ENCODE data around the gene HEATR1. TPM values are rescaled to one million over a fixed set of nuclear protein-coding genes. Genes with fewer than 3 reads are reported as not detected.

The HEATR1 gene
- 10 to 100 TPM; 11.6 to 17.5 (median 15.8) TPM for total RNA-seq

GRCh38 chr1:236603991-236604904 is at the start of gene HEATR1:
TSS of gene HEATR1 (minus strand) at chr1:236604516. CDS start at chr1:236604095, 421 bp downstream.
- peaks cover 10 to 16% of the 10 kb centered on the region in 2 donors for H3K4me1 ChIP-seq
- H3K27me3 ChIP-seq: no peaks in the 10 kb centered on the region
- no peaks in the 10 kb centered on the region for H3K9me3 ChIP-seq
- TF ChIP-seq POLR2A (IDR thresholded peaks at IDR 0.05) (peak; percentile 57 to 58), CTCF (IDR thresholded peaks at IDR 0.05 in 4 of 5, conservative IDR thresholded peaks at IDR 0.05 in 1 of 5) (peak in 1 of 5 experiments; percentile 9)
- H3K27ac ChIP-seq: peak within 1 kb of the TSS; percentile 87 to 94 (median 89)
- in situ Hi-C loops (cut with MboI; ENCODE audit: low sequenced_read_pairs in 4 of 4): loop anchor here in 2 of 4 donors (10.0 kb wide), 1 partner anchor 191 kb away; the partner anchor contains the start of gene MTR (in 2 of the 2)
- H3K4me3 ChIP-seq: peak within 1 kb of the TSS; percentile 75 to 88 (median 86)
- intact Hi-C loops (cut with DNase I; ENCODE audit: low total_unique reads): loop anchor here (1.0 to 10.0 kb wide), 3 partner anchors 171 to 1099 kb away; partner anchors contain the start of genes B3GALNT2 and MTR
- H3K36me3 ChIP-seq: peaks cover 0 to 18% of the 10 kb centered on the region in 2 donors
- DNase-seq (peak; percentile 92 to 93), ATAC-seq (peak; percentile 96 to 97)

GRCh38 chr1:236645016-236645680 is 40.8 kb upstream of the HEATR1 start:
- Histone ChIP-seq H3K36me3 (no peaks in the 10 kb centered on the region), H3K4me3 (no peak overlapping the region), H3K9me3 (no peaks in the 10 kb centered on the region), H3K27ac (no peak overlapping the region), H3K4me1 (peaks cover under 1 to 1% of the 10 kb centered on the region in 2 donors), H3K27me3 (no peaks in the 10 kb centered on the region)
- intact Hi-C loops (cut with DNase I; ENCODE audit: low total_unique reads) (no loop called here), in situ Hi-C loops (cut with MboI; ENCODE audit: low sequenced_read_pairs in 4 of 4) (no loop called here)
- TF ChIP-seq CTCF (IDR thresholded peaks at IDR 0.05 in 4 of 5, conservative IDR thresholded peaks at IDR 0.05 in 1 of 5) (no peak), POLR2A (IDR thresholded peaks at IDR 0.05) (no peak)
- DNase-seq (no peak), ATAC-seq (no peak)

GRCh38 chr1:236642763-236643162 is 38.4 kb upstream of the HEATR1 start:
- TF ChIP-seq POLR2A (IDR thresholded peaks at IDR 0.05): no peak
- peaks cover 11 to 15% of the 10 kb centered on the region in 2 donors for H3K4me1 ChIP-seq
- in situ Hi-C loops (cut with MboI; ENCODE audit: low sequenced_read_pairs in 4 of 4): no loop called here
- H3K27ac ChIP-seq: no peak overlapping the region
- H3K4me3 ChIP-seq: no peak overlapping the region
- no peak for DNase-seq
- no peaks in the 10 kb centered on the region for H3K27me3 ChIP-seq
- H3K9me3 ChIP-seq: no peaks in the 10 kb centered on the region
- intact Hi-C loops (cut with DNase I; ENCODE audit: low total_unique reads): no loop called here
- ATAC-seq: no peak
- H3K36me3 ChIP-seq: no peaks in the 10 kb centered on the region

GRCh38 chr1:236639686-236640085 is 35.4 kb upstream of the HEATR1 start:
- Histone ChIP-seq H3K27me3 (no peaks in the 10 kb centered on the region), H3K36me3 (no peaks in the 10 kb centered on the region), H3K4me1 (peaks cover 20 to 24% of the 10 kb centered on the region in 2 donors), H3K27ac (peak overlapping the region; percentile 77 to 85 (median 82)), H3K4me3 (peak overlapping the region; percentile 40 to 54 (median 48)), H3K9me3 (no peaks in the 10 kb centered on the region)
- intact Hi-C loops (cut with DNase I; ENCODE audit: low total_unique reads): loop anchor here (2.0 kb wide), 1 partner anchor 17 kb away; no protein-coding TSS in a partner anchor
- TF ChIP-seq POLR2A (IDR thresholded peaks at IDR 0.05): no peak
- no peak for TF ChIP-seq CTCF (IDR thresholded peaks at IDR 0.05 in 4 of 5, conservative IDR thresholded peaks at IDR 0.05 in 1 of 5)
- ATAC-seq (peak; percentile 58 to 59), DNase-seq (no peak)
- in situ Hi-C loops (cut with MboI; ENCODE audit: low sequenced_read_pairs in 4 of 4): no loop called here
